Measurements from ENCODE around the gene MLLT6.

MLLT6 gene

GRCh38 chr17:38704606-38705522 lies at the start of gene MLLT6:
Gene MLLT6 (plus strand): TSS chr17:38705273. CDS start chr17:38705633, 360 bp downstream.
- no peaks in the 10 kb centered on the region for H3K36me3 ChIP-seq (ENCODE audit: control insufficient read depth, insufficient read depth, low read length)
- peaks cover 31% of the 10 kb centered on the region for H3K4me1 ChIP-seq (ENCODE audit: control insufficient read depth, insufficient read depth, low read length)
- H3K9me3 ChIP-seq (ENCODE audit: control insufficient read depth, low read length) = no peaks in the 10 kb centered on the region
- H3K27me3 ChIP-seq (ENCODE audit: control insufficient read depth, insufficient read depth, low read length) = no peaks in the 10 kb centered on the region
- H3K9ac ChIP-seq (ENCODE audit: low read length) = peak within 1 kb of the TSS; percentile 90
- H3K4me3 ChIP-seq (ENCODE audit: low read length) = peak within 1 kb of the TSS; percentile 85

DNA sequence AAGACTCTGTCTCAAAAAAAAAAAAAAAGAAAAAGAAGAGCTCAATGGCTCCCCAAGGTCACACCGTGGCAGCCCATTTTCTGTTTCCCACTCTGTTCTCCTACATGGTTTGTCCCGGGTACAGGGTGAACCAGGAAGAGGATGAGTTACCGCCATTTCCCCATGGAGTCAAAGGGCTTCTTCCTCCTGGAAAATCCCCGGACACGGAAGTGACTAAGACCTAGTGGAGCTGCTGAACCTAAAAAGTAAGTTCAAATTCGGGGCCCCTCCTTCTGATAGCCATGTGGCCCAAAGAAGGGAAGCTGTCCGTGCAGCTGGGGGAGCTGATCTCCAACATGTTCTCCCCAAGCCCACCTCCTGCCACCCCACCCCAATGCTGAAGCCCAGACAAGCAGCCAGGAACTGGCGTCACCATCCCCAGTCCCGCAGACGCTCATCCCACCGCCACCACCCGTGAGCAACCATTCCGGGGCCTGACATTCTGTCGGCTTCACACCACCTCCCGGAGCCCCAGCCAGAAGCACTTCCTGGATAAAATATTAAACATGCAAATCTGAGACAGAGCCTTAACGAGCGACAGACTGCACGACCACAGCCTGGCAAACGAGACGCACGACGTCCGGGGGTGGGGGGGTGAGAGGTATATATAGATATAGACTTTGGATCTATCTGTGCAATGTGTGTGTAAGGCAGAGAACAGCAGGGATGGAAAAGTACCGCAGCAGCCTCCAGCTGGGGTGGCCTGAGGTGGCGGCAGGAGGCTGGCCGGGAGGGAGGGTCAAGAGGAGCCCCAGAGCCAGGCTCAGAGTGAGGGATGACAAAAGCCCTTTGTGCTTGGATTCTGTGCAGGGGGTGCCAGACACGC lies 47.9 kb upstream of the MLLT6 start:
- Histone ChIP-seq H3K4me1 (ENCODE audit: control insufficient read depth, insufficient read depth, low read length) (no peaks in the 10 kb centered on the region), H3K9me3 (ENCODE audit: control insufficient read depth, low read length) (no peaks in the 10 kb centered on the region), H3K4me3 (ENCODE audit: low read length) (no peak overlapping the region), H3K27me3 (ENCODE audit: control insufficient read depth, insufficient read depth, low read length) (peaks cover 26% of the 10 kb centered on the region), H3K36me3 (ENCODE audit: control insufficient read depth, insufficient read depth, low read length) (no peaks in the 10 kb centered on the region), H3K9ac (ENCODE audit: low read length) (no peak overlapping the region)

DNA sequence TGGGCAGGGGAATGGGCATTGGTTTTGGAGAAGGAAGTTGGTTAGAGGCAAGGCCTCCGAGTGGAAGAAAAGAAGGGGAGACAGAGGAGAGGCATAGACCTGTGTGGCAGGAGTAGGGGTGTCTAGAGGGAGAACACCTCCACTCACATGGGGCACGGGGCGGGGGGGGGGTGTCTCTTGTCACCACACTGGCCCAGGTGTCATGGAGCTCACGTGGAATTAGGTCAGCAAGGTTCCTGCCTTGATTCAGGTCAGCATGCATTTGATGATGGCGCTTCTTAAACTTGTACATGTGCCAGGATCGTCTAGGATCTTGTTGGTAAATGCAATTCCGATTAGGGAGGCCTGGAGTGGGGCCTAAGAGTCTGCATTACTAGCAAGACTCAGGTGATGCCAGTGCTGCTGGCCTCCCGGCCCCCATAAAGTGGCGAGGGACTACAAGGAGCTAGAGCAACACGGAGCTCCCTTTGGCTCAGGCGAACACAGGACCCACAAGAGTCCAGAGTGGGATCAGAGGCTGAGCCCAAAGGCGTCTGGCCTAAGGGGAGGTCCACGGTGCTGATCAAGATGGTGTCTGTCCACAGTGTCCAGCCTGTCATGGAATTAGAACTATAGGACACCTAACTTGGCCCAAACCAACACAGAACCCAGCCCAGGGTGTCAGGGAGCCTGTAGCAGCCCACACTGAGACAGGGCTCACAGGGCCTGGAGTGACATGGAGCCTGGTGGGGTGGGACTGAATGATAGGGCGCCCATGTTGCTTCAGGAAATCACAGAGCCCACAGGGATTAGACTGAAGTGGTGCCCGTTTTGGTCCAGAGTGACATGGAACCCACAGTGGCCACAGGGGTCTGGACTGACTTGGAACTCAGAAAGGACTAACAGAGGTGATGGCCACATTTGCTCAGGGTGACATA lies 47.0 kb upstream of the MLLT6 start:
- H3K9ac ChIP-seq (ENCODE audit: low read length) = no peak overlapping the region
- H3K27me3 ChIP-seq (ENCODE audit: control insufficient read depth, insufficient read depth, low read length) = peaks cover 26% of the 10 kb centered on the region
- no peaks in the 10 kb centered on the region for H3K4me1 ChIP-seq (ENCODE audit: control insufficient read depth, insufficient read depth, low read length)
- no peaks in the 10 kb centered on the region for H3K9me3 ChIP-seq (ENCODE audit: control insufficient read depth, low read length)
- no peak overlapping the region for H3K4me3 ChIP-seq (ENCODE audit: low read length)
- no peaks in the 10 kb centered on the region for H3K36me3 ChIP-seq (ENCODE audit: control insufficient read depth, insufficient read depth, low read length)

DNA sequence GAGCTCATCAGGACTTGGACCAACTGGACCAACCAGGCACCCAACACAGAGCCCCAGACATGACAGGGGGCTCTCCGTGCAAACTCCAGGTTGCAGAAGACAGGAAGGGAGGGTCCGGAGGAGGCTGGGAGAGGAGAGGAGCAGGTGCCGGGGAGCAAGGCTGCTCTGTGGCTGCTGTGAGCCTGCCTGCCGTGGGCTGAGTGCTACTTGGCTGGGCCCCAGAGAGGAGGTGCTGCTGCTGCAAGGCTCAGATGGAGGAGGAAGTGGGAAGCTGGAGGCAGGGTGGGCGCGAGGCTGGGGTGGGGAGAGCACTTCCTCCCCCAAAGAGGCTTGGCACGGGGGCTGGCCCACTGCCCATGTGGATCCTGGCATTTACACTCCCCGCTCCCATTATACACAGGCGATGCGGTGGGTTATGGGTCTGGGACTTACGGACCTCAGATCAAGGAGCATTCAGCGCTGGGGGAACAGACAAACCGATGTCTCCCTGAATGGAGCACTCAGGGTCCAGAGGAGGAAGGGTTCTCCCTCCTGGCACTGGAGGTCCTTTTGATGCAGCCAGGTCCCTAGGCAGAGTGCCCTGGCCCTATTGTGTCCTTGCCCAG lies 46.2 kb upstream of the MLLT6 start:
- Histone ChIP-seq H3K27me3 (ENCODE audit: control insufficient read depth, insufficient read depth, low read length) (peaks cover 21% of the 10 kb centered on the region), H3K9ac (ENCODE audit: low read length) (no peak overlapping the region), H3K9me3 (ENCODE audit: control insufficient read depth, low read length) (no peaks in the 10 kb centered on the region)

DNA sequence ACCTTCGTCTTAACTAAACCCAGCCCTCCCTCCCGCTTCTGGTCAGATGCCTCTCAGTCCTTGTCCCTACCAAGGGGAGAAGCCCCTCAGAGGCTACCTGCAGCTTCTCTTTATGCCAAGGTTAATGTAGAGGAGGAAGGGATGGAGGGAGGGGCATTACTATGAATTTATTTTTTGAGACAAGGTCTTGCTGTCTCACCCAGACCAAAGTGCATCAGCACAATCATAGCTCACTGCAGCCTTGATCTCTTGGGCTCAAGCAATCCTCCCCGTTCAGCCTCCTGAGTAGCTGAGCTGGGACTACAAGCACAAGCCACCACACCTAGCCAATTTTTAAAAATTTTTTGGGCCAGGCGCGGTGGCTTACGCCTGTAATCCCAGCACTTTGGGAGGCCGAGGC lies 45.7 kb upstream of the MLLT6 start:
- H3K27me3 ChIP-seq (ENCODE audit: control insufficient read depth, insufficient read depth, low read length) = peaks cover 19% of the 10 kb centered on the region
- H3K4me1 ChIP-seq (ENCODE audit: control insufficient read depth, insufficient read depth, low read length) = no peaks in the 10 kb centered on the region
- no peak overlapping the region for H3K9ac ChIP-seq (ENCODE audit: low read length)
- H3K4me3 ChIP-seq (ENCODE audit: low read length) = no peak overlapping the region
- no peaks in the 10 kb centered on the region for H3K36me3 ChIP-seq (ENCODE audit: control insufficient read depth, insufficient read depth, low read length)
- H3K9me3 ChIP-seq (ENCODE audit: control insufficient read depth, low read length) = no peaks in the 10 kb centered on the region

More for the DNA sequence above, 46.2 kb upstream of the MLLT6 start:
- no peaks in the 10 kb centered on the region for H3K4me1 ChIP-seq (ENCODE audit: control insufficient read depth, insufficient read depth, low read length)
- no peaks in the 10 kb centered on the region for H3K36me3 ChIP-seq (ENCODE audit: control insufficient read depth, insufficient read depth, low read length)
- no peak overlapping the region for H3K4me3 ChIP-seq (ENCODE audit: low read length)

- Histone ChIP-seq H3K4me1 (ENCODE audit: control insufficient read depth, insufficient read depth, low read length) (no peaks in the 10 kb centered on the region), H3K27me3 (ENCODE audit: control insufficient read depth, insufficient read depth, low read length) (peaks cover 13% of the 10 kb centered on the region), H3K4me3 (ENCODE audit: low read length) (no peak overlapping the region), H3K9me3 (ENCODE audit: control insufficient read depth, low read length) (no peaks in the 10 kb centered on the region), H3K9ac (ENCODE audit: low read length) (no peak overlapping the region), H3K36me3 (ENCODE audit: control insufficient read depth, insufficient read depth, low read length) (no peaks in the 10 kb centered on the region)
These were observed 44.7 kb upstream of the MLLT6 start for GRCh38 chr17:38660097-38661025.

- Histone ChIP-seq H3K36me3 (ENCODE audit: control insufficient read depth, insufficient read depth, low read length) (no peaks in the 10 kb centered on the region), H3K4me3 (ENCODE audit: low read length) (no peak overlapping the region), H3K27me3 (ENCODE audit: control insufficient read depth, insufficient read depth, low read length) (peaks cover 9% of the 10 kb centered on the region), H3K4me1 (ENCODE audit: control insufficient read depth, insufficient read depth, low read length) (no peaks in the 10 kb centered on the region), H3K9ac (ENCODE audit: low read length) (no peak overlapping the region), H3K9me3 (ENCODE audit: control insufficient read depth, low read length) (no peaks in the 10 kb centered on the region)
These were observed 41.8 kb upstream of the MLLT6 start for GRCh38 chr17:38663125-38663751.

- Histone ChIP-seq H3K36me3 (ENCODE audit: control insufficient read depth, insufficient read depth, low read length) (no peaks in the 10 kb centered on the region), H3K9ac (ENCODE audit: low read length) (no peak overlapping the region), H3K4me3 (ENCODE audit: low read length) (no peak overlapping the region), H3K4me1 (ENCODE audit: control insufficient read depth, insufficient read depth, low read length) (no peaks in the 10 kb centered on the region), H3K9me3 (ENCODE audit: control insufficient read depth, low read length) (no peaks in the 10 kb centered on the region), H3K27me3 (ENCODE audit: control insufficient read depth, insufficient read depth, low read length) (peaks cover 18% of the 10 kb centered on the region)
These were observed 41.0 kb upstream of the MLLT6 start for GRCh38 chr17:38663964-38664644.

- no peak overlapping the region for H3K9ac ChIP-seq (ENCODE audit: low read length)
- H3K27me3 ChIP-seq (ENCODE audit: control insufficient read depth, insufficient read depth, low read length) = peaks cover 45% of the 10 kb centered on the region
- no peak overlapping the region for H3K4me3 ChIP-seq (ENCODE audit: low read length)
- no peaks in the 10 kb centered on the region for H3K4me1 ChIP-seq (ENCODE audit: control insufficient read depth, insufficient read depth, low read length)
- H3K36me3 ChIP-seq (ENCODE audit: control insufficient read depth, insufficient read depth, low read length) = no peaks in the 10 kb centered on the region
- H3K9me3 ChIP-seq (ENCODE audit: control insufficient read depth, low read length) = no peaks in the 10 kb centered on the region
These were observed 37.8 kb upstream of the MLLT6 start for GRCh38 chr17:38667099-38667786.
